Epithelial cell of prostate (primary cell): Measurements from ENCODE around the gene ESRRB.

Experiments used
- DNase-seq: peaks from one replicate; pipeline ENCODE4 v3.0.0-alpha.2; 2011; ENCODE audit warnings: low read depth, low spot score
- H3K27ac ChIP-seq: fragments of 450-650 bp; 2 replicates; pipeline ENCODE4 v1.5.1; 2017; ENCODE audit warnings: mild to moderate bottlenecking

The ESRRB gene

GRCh38 chr14:76375947-76376404 is at the start of gene ESRRB:
Gene ESRRB (plus strand): TSS chr14:76376137. CDS start chr14:76376402, 265 bp downstream.
- no peak for DNase-seq
- no peak within 1 kb of the TSS for H3K27ac ChIP-seq

DNA sequence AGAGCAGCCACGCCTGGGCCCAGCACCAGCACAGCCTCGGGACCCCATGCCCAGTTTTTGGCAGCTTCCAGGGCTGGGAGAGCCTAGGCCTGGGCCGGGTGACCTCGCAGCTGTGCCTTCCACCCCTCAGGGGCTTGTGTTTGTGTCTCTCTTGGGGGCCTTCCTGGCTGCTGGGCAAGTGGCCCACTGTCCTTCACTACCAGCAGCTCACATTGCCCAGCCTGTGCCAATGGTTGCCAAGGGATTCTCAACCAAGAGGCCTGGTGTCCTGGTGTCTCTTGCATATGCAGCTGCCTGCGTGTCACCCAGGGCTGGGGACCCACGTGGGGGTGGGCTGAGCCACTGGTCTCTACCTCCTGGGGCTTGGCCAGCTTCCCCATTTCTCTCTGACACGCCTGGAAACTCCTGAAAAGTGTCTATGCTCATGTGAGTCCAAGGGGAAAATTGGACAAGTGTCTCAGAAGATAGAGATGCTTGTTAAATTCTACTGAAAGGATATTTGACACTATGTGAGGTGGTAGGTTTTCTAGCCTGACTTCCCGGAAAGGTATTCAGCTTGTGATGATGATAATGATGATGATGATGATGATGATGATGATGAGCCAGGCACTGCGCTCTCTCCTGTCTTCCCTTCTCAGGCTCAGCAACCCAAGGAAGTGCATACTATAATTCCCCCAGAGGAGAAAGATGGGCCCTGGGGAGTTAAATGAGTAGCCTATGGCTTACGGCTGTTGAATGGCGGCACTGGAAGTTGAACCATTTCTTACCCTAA is 48.8 kb upstream of the ESRRB start:
- no peak overlapping the region for H3K27ac ChIP-seq
- DNase-seq, result no peak

DNA sequence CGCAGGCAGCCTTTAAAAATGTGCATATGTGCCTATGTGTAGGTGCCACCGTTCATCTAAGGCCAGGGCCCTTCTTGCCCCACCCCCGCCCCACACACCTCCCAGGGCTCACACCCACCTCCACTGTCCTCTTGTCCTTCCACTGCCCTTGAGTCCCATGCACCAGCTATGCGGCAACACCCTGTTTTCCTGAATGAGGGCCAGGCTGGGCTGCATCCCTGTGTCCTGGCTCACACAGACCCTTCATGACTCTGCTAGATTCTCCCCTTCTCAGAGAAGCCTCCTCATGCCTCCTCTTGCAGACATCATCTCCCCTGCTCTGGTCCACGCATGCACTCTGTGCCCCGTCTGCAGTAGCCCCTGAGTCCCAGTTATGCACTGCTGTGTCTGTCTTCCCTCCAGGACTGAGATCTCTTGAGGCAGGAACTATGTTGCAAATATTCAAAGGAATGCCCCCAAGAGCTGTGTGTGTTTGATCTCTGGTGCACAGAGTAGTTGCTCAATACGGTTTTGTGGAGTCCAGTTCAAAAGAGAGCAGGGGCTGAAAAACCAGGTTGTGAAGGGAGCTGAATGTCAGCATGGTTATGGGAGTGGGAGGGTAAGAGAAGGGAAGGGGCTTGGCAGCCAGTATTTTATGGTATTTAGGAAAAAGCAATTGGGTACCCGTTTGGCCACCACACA is 47.3 kb upstream of the ESRRB start:
- no peak overlapping the region for H3K27ac ChIP-seq
- no peak for DNase-seq

DNA sequence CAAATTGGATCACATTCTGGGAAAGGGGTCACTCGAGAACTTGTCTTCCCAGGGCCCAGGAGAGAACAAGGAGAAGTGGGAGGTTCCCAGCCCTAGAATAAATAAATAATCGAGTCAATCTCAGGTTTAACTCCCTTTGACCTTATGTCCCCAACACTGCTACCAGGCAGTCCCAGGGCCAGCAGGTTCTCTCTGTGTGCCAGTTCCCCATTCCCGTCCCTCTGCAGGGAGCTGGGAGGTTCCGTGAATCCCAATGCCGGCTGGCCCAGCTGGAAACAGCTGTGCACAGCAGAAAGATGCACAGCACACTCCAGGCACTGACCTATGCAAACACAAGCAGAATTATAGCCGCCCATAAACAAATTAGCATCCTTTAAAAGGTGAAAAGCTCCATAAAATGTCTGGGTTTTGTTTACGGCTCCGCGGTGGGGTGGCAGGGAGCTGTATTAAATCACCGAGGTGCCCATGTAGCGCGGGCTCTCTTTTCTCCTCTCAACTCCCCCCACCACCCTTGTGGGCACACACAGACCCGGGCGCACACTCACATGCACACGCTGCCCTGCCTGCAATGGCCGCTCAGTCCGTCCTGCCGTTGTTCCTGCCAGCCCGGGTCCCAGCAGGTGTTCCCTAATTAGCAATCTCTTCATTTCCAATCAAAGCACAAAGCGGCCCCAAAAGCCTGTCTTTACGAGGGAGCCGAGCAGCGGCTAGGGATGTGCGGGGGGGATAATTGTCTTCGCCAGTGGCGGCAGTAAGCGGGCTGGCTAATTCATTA is 46.6 kb upstream of the ESRRB start:
- DNase-seq, result no peak
- no peak overlapping the region for H3K27ac ChIP-seq

- H3K27ac ChIP-seq, result no peak overlapping the region
- DNase-seq, result no peak
Observed at GRCh38 chr14:76329951-76330350, 46.0 kb upstream of the ESRRB start.

GRCh38 chr14:76330411-76331327 is 45.3 kb upstream of the ESRRB start:
- no peak for DNase-seq
- H3K27ac ChIP-seq, result no peak overlapping the region

DNA sequence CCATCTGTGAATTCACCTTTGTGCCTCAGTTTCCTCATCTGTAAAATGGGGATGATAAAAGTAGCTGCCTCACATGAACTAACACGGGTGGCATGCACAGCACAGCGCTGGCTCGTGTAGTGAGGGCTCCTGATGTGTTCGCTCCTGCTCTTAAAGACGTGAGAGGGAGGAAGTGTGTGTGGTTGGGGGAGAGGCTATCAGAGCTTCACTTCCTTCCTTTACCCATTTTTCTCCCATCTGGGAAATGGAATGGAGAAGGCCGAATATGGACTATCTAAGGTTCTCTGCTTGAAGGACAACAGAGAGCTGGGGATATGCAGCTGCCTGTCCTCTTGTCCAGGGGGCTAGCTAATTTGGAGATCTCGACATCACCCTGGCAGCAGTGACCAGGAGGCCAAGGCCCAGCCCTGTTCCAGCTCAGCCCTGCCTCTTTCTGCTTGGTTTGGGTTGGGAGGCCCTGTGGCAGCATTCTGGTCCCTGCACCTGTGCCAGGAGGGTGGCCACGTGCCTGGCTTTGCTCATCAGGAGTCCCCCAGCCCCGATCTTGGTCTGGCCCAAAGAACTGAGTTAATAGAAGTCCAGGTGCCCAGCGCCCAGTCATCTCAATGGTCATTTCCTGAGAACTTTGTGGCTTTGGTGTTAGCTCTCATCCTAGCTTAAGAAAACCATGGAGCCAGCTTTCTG is 44.5 kb upstream of the ESRRB start:
- no peak overlapping the region for H3K27ac ChIP-seq
- DNase-seq, result no peak

GRCh38 chr14:76333664-76334063 is 42.3 kb upstream of the ESRRB start:
- no peak for DNase-seq
- H3K27ac ChIP-seq, result no peak overlapping the region

- DNase-seq, result no peak
Observed at GRCh38 chr14:76334316-76334715, 41.6 kb upstream of the ESRRB start.

DNA sequence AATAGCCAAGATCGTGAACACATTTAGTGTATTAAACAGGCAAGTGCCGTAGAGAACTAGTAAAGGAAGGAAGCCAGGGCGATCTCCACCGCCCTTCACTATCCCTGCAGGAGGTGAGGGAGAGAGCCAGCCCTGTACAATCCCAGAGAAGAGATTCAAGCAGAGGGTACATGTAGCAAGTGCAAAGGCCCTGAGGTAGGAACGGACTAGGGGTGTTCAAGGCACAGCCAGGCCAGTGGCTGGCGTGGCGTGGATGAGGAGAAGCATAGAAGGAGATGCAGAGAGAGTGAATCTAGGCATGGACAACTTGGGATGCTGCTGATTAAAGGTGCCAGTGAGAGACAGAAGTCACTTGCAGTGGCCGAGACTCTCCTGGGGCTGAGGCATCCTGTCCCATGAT is 39.1 kb upstream of the ESRRB start:
- no peak overlapping the region for H3K27ac ChIP-seq
- DNase-seq, result no peak

More at GRCh38 chr14:76334316-76334715, 41.6 kb upstream of the ESRRB start:
- no peak overlapping the region for H3K27ac ChIP-seq

DNA sequence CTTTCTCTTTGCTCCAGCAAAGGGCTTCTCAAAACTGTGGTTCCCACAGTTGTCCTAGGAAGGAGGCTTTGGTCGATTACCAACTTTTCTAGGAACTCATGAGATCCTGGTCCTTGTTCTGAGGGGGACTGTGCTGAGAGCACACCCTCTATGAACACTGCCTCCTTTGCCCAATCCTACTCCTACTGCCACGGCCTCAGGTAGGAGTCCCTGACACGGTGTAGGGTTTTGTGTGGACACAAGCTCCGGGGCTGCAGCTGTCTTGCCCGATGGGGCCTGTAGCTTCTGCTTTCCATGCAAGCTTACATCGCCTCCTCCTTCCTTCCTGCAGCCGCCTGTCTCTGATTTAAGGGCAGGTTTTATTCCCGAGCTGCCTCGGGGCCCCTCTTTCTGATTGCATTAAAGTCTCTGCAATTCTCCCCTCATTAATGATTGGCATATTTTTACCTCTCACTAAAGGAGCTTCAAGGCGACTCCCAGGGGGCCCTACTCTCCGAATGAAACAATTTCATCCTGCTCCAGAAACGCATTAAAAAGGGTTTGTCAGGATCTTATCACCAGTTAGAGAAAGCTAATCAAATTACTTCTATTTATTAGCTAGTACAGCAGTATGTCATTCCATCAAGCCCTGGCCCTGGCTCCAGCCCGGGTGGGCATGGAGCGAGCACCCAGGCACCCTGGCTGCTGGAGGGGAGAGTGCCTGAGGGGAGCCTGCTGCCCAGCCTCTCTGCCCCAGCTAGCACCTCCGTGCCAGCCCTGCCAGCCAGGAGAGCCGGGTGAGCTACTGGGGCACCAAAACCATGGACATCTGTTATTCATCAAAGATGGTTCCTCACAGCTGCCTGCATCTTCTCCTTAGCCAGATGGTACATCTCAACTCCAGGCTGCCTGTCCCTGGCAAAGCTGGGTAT is 38.0 kb upstream of the ESRRB start:
- no peak overlapping the region for H3K27ac ChIP-seq
- DNase-seq, result no peak

DNA sequence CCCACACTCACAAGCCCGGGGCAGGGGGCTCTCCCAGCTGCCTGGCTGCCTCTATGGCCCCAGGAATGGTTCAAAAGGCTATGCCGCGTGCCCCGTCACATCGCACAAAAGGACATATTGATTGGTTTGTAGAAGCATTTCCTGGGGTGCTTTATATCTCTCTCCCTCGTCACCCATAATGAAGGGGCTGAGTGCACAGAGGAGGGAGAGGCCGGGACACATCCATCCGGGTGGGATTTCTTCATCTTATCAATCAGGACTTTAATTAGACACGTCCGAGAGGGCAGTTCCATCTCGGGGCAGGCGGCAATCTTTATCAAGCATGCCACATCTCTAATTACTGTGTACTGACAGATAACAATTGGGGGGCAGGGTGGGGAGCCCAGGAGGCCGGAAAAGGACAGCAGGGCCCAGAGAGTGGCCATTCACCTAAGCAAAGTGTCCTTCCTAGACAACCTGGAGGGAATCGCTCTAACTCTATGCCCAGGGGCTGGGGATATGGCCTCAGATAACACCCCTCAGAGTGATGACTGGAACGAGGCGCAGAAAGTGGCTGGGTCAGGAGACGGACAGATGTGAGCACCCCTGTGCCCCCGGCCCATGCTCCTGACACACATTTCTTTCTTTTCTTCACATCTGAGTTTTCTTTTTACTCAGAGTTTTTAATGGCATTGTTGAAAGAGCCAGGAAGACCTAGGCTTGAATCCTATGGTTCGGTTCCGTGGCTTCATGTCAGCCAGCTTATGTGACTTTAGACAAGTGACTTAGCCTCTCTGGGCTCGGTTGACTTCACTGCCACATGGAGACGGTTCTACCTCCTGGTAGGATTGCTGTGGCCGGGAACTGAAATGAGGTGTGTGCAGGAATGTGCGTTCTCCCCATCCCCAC is 36.0 kb upstream of the ESRRB start:
- DNase-seq, result no peak
- no peak overlapping the region for H3K27ac ChIP-seq

GRCh38 chr14:76343386-76343785 is 32.6 kb upstream of the ESRRB start:
- H3K27ac ChIP-seq, result no peak overlapping the region
- DNase-seq, result no peak

GRCh38 chr14:76346391-76347160 is 29.4 kb upstream of the ESRRB start:
- no peak for DNase-seq
- H3K27ac ChIP-seq, result no peak overlapping the region

GRCh38 chr14:76348898-76349297 is 27.0 kb upstream of the ESRRB start:
- H3K27ac ChIP-seq, result no peak overlapping the region
- no peak for DNase-seq

DNA sequence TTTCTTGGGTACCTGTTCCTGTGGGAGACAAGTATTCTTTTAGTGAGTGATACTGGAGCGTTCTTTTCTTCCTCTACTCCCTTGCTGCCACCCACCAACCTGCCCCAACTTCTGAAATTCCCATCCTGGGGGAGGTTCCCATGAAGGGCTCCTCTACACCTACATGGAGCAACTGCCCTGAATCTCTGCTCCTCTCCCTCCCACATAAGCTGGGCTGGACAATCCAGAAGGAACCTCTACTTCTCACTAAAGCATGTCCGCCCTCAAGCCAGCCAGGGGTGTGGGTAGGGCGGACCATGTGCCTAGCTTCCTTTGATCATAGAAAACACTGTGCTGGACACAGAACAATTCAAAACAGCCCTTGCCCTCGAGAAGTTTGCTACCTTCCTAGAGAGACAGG is 25.9 kb upstream of the ESRRB start:
- no peak for DNase-seq
- H3K27ac ChIP-seq, result no peak overlapping the region

- no peak for DNase-seq
- no peak overlapping the region for H3K27ac ChIP-seq
Observed at GRCh38 chr14:76350671-76351070, 25.3 kb upstream of the ESRRB start.
